ENCODE results near the gene HMGB4.

Gene HMGB4

DNA sequence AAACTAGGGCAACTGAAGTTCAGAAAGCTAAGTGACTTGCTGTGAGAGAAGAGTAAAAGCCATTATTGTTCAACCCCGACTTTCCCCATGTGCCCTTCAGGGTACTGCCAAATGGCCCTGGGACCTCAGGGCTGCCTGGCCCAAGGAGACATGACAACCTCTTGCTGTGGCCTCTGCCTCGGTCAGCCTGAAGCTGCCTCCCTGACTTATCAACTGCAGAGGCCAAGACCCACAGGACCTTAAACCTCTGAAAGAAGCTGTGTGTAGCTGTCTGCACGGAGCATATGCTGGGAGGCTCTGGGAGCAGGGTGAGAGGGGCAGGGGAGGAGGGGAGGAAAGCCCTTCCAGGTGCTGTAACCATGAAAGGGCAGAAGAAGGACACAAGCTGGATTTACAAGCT lies 35.9 kb downstream of the HMGB4 start:
- DNase-seq, result no peak

GRCh38 chr1:33902486-33903209 lies 38.8 kb downstream of the HMGB4 start:
- DNase-seq, result no peak

DNA sequence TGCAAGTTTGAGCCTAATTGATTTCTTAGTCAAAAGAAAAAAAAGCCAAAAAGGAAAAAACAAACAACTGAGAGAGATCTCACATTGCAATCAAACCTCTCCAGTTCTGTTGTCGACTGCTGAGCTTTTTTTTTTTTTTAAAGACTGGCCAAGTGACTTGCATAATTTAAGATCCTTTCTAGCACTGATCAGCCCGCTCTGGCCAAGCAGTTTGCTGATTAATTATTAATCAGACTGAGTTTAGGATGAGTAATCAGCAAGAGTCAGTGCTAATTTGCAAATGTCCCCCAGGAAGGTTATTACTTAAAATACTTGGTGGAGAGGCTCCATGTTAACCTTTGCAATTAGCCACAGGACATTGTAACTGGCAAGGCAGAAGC lies 39.3 kb downstream of the HMGB4 start:
- DNase-seq, result no peak

DNA sequence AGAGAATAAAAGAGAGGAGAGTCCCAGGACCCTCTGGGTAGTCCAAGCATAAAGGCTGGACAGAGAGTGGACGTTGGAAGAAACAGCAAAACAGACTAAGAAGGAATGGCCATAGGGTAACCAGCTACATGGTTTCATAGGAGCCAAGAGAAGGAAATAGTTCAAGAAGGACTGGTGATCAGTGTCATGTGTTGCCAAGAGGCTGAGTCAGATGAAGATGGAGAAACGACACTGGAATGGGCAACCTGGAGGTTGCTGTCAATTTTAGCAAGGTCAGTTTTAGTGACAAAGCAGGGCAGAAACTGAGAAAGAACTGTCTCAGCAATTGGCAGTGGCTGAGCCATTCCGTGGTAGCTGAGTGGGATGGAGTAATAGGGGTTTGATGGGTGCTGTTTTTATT lies 41.4 kb downstream of the HMGB4 start:
- DNase-seq, result no peak

DNA sequence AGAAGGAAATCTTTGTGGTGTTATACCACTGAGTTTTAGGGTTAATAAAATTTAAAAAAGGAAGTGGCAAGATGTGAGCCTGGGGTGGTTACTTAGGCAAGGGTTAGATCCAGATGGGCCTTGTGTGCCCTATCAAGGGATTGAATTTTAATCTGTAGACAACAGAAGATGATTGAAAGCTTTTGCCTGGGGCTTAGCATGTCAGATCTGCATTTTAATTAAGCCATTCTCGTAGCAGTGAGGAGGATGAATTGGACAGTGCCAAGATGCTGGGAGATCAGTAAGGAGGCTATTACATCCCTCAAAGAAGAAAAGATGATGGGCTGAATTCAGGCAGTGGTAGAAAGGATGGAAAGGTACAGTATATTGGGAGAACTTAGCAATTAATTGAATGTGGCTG lies 42.3 kb downstream of the HMGB4 start:
- no peak for DNase-seq

DNA sequence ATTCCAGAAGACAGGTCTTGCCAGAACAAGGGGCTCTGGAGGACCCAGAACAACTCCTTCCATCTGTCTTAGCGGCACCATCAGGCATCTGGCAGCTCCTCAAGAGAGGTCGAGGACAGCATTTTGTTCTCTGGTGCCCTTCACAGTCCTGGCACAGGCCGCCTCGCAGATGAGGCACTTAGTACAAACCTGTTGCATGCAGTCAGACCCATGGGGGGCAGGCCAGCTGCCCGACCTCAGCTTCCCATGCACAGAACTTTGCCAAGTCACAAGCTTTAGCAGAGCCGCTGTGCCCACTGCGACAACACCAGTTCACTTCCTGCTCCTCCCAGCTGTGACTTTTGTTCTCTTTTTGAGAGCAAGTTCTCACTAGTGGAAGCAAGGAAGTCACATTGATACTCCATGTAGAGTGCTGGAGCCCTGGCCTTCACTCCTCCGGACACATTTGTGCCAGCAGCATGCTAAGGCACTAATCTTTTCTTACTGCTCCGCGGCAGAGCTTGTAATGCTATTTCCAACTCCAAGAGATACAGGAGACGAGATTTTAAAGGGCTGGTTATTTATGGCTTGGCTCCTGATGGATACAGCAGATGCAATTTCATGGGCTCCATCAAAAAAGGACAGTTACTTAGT lies 44.6 kb downstream of the HMGB4 start:
- no peak for DNase-seq
